Measurements from ENCODE around the gene LRMDA.

DNA sequence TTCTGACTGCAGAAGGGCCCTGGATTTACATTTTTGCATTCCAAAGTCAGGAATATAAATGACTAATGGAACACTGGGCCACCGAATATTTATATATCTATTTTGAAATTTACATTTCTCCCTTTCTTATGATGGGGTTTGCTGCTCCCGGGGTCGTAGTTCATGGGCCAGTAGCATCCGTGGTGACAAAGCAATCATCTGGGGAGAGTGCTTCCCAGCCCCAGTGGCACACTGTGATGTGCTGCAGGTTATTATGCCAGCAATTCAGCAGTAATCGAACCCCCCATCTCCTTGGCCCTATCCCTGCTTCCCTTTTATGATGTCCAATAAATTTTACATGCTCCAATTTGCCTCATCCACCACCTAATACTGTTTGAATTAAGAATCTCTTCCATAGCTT is 837.5 kb downstream of the LRMDA start:
- TF ChIP-seq, protein P1, sequence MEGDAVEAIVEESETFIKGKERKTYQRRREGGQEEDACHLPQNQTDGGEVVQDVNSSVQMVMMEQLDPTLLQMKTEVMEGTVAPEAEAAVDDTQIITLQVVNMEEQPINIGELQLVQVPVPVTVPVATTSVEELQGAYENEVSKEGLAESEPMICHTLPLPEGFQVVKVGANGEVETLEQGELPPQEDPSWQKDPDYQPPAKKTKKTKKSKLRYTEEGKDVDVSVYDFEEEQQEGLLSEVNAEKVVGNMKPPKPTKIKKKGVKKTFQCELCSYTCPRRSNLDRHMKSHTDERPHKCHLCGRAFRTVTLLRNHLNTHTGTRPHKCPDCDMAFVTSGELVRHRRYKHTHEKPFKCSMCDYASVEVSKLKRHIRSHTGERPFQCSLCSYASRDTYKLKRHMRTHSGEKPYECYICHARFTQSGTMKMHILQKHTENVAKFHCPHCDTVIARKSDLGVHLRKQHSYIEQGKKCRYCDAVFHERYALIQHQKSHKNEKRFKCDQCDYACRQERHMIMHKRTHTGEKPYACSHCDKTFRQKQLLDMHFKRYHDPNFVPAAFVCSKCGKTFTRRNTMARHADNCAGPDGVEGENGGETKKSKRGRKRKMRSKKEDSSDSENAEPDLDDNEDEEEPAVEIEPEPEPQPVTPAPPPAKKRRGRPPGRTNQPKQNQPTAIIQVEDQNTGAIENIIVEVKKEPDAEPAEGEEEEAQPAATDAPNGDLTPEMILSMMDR (conservative IDR thresholded peaks at IDR 0.05; ENCODE audit: low read length): no peak
- no peak for TF ChIP-seq EZH2phosphoT487 (IDR thresholded peaks at IDR 0.05; ENCODE audit: borderline replicate concordance, low read depth, low read length)

Measured in OCI-LY7 (cell line).